ENCODE measurements around the gene DPM3.
"Not testable (repeated sequence)": the region's sequence is repeated elsewhere in the genome, so short reads cannot be mapped to it uniquely, and the experiment has no call there.

Gene DPM3

DNA sequence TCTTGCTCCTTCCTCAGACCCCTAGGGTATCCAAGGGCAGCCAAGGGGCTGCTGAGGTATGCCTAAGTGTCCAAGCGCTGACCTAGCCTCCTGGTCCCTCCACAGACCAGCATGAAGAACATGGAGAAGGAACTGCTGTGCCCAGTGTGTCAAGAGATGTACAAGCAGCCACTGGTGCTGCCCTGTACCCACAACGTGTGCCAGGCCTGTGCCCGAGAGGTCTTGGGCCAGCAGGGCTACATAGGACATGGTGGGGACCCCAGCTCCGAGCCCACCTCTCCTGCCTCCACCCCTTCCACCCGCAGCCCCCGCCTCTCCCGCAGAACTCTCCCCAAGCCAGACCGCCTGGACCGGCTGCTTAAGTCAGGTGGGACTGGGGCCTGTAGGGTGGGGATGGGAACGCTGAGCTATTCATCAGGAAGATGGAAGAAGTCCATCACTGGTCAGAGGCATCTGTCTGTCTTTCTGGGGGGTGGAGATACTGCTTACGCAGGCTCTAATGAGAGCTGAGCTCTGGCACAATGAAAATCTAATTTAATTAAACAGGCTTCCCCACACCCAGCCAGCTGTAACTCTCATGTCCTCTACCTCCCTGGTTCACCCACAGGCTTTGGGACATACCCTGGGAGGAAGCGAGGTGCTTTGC is 35.1 kb upstream of the DPM3 start:
- DNase-seq (ENCODE audit: low read depth) = no peak

- peak; percentile 40 for DNase-seq (ENCODE audit: low read depth)
Measured at GRCh38 chr1:155174324-155175280, 34.3 kb upstream of the DPM3 start.

DNA sequence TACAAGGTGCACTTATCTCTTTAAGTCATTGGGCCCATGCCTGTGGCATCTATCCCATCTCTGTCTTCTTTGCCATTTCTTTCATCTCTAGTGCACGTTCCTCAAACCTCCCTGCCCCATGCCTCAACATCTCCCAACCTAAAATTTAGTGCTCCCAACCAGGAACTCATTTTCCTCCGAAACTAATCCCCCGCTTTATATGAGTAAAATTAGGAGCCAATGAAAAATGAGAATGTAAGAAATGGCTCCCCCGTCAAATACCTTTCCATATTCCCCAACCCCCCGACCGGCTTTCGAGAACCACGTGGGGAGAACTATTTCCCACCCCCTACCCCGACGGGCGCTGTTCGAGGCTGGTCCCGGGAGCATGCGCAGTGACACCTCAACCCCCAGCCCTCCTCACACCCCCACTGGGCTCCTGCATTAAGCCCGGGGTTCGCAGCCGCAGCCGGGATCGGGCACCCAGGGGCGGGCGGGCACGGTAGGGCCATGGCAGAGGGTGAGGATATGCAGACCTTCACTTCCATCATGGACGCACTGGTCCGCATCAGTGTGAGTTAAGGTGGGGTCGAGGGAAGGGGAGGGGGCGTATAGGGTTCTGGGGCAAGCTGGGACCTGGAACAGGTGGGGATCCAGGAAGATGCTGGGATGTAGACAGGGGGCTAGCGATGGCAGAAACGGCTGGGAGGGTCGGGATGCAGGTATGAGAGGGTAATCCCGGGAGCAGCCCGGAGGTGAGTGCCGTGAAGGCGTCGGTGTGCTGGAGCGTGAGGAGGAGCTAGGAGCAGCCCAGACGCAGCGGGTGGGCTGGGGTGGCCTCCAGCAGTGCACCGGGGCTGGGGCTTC is 33.4 kb upstream of the DPM3 start, which contains the start of gene TRIM46:
TRIM46 (plus strand) TSS at position 372 of the 846 bp plus-strand sequence; CDS start at position 490, 118 bp downstream.
- peak; percentile 59 for DNase-seq (ENCODE audit: low read depth)

GRCh38 chr1:155172732-155173477 is 32.6 kb upstream of the DPM3 start, which contains the start of gene KRTCAP2:
Gene KRTCAP2 (minus strand): TSS chr1:155173304. CDS start chr1:155173224, 80 bp downstream.
- peak; percentile 90 for DNase-seq (ENCODE audit: low read depth)

- DNase-seq (ENCODE audit: low read depth) = peak; percentile 32
Measured at GRCh38 chr1:155171836-155172731, 31.8 kb upstream of the DPM3 start.

- no peak for DNase-seq (ENCODE audit: low read depth)
Measured at GRCh38 chr1:155170806-155171205, 30.5 kb upstream of the DPM3 start.

- no peak for DNase-seq (ENCODE audit: low read depth)
Measured at GRCh38 chr1:155170101-155170785, 29.9 kb upstream of the DPM3 start.

- no peak for DNase-seq (ENCODE audit: low read depth)
Measured at GRCh38 chr1:155169541-155169940, 29.2 kb upstream of the DPM3 start.

DNA sequence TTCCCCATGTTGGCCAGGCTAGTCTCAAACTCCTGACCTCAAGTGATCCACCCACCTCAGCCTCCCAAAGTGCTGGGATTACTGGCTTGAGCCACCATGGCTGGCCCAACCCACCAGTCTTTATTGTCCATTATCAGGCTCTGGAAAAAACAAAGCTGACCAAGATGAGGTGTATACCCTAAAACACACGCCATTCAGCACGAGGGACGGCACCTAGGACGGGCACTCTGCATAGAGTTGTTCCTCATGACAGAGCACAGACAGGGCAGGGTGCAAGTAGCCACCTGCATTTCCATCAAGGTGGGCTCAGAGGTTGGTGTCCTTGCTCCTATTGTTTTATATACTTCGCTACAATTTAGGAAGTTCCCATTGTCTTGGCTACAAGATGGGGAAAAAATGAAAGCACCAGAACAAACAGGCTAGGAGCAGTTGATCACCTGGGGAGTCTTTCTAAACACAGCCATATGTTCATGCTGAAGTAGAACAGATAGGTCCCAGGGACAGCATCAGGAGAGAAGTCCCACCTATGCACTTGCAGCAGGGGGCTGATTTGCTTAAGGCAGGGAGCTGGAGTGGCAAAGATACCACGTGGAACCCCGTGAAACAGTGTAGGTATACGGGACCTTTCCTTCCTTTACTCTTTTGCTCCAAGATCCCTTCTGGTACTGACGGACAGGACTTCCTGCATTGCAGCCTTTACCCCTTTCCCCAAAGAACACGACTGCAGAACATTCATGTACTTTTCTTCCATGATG is 28.3 kb upstream of the DPM3 start:
- DNase-seq (ENCODE audit: low read depth) = no peak

- DNase-seq (ENCODE audit: low read depth) = not testable (repeated sequence)
Measured at GRCh38 chr1:155168105-155168445, 27.7 kb upstream of the DPM3 start.

DNA sequence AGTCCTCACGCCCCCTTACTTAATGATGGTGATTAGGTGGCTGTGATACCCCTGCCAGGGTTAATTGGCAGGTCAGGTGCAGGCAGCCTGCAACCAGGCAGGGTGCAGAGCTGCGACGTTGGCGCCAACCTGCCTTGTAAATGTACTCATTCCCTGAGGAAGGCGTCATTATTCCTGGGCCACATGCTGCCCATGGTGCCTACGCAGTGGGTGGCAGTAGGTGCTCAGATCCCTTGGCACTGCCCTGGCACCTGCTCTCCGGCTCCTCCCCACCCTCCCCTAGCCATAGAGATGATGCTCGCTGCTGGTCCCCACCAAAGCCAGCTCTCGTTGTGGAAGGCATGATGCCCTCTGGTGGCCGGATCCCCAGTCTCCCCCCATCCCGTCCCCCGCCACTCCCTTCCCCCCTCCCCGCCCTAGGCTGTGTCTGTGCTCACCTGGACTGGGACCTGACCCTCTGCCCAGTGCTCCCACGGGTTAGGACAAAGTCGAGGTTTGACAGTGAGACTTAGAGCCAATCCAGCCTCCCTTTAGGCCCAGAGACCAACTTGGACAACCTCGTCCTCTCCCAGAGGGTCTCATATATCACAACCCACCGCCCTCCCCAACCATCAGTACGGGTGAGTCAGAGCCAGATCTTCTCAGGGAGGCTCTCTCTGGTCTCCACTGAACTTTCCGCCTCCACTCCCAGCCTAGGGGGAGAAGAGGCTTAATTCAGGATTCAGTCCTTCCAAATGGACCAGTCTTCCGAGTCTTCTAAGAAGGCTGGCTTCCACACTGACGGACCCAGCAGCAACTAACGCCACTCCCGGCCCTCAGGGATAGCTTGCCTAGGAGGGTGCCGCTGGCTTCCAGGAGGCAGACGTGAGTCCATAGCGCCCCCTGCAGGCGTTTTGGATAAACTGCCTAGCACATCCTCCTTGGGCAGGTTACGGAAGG is 27.1 kb upstream of the DPM3 start:
- DNase-seq (ENCODE audit: low read depth) = peak; percentile 79

GRCh38 chr1:155166471-155167165 is 26.3 kb upstream of the DPM3 start:
- DNase-seq (ENCODE audit: low read depth) = no peak

GRCh38 chr1:155166051-155166470 is 25.7 kb upstream of the DPM3 start:
- no peak for DNase-seq (ENCODE audit: low read depth)

GRCh38 chr1:155164625-155165024 is 24.3 kb upstream of the DPM3 start:
- DNase-seq (ENCODE audit: low read depth) = not testable (repeated sequence)

GRCh38 chr1:155163785-155164184 is 23.5 kb upstream of the DPM3 start:
- DNase-seq (ENCODE audit: low read depth) = not testable (repeated sequence)

DNA sequence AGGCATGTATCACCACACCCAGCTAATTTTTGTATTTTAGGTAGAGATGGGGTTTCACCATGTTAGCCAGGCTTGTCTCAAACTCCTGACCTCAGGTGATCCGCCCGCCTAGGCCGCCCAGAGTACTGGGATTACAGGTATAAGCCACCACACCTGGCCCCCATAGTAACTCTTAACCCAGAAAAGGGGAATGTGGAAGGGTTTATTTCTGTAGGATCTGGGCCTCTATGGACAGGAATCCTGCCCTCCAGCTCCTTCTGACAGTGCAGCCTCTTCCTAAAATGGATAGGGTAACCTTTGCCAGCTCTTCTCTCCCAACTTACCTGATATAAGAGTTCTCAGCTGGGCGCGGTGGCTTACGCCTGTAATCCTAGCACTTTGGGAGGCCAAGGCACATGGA is 22.3 kb upstream of the DPM3 start:
- DNase-seq (ENCODE audit: low read depth) = not testable (repeated sequence)

DNA sequence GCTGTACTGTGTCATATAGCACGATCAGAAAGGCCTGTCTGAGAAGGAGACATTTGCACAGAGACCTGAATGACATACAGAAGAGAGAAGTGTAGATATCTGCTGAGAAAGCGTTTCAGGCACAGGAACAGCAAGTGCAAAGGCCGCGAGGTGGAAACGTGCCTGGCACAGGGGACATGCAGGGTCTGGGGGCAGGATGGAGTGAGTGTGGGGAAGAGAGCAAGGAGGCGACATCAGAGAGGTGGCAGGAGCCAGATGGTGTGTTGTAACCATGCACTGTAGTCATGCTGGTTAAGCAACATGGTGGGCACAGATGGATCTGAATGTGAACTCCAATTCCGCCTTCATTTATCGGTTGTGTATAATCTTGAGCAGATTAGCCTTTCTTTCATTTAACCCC is 19.8 kb upstream of the DPM3 start:
- no peak for DNase-seq (ENCODE audit: low read depth)

Measured in activated T-helper 9 cell treated with anti-CD3 and anti-CD28 coated beads, Interleukin-2, amount 50 U/mL, for 16 hours (primary cell).